K562 (cell line): ENCODE data around the gene VASH1. TPM values are rescaled to one million over a fixed set of nuclear protein-coding genes. Genes with fewer than 3 reads are reported as not detected.

ENCODE experiments used
- ATAC-seq: fragments of 200-7000 bp; cut with Tn5 transposase; 3 replicates; pipeline ENCODE4 v1.9.1; 2020; ENCODE audit warnings: moderate library complexity
- BruUV-seq: library from RNA; stranded (reverse); fragments of 400-500 nt; replicated peaks from 2 replicates; lab custom pipeline; 2021; lab: Mats Ljungman, UMichigan
- CTCF ChIA-PET: fragments of 300-600 bp; formaldehyde crosslinking; extraction: SDS; loops from one replicate; lab custom pipeline; 2021; ENCODE audit warnings: low intra/inter-chr PET ratio; lab: Yijun Ruan, JAX
- POLR2A ChIA-PET: fragments of 300-600, 350-650 bp; sonication (Branson Sonifier 250); formaldehyde crosslinking; extraction: SDS; loops from one replicate; lab custom pipeline; 2021; ENCODE audit warnings: antibody characterized with exemption, inconsistent platforms; lab: Yijun Ruan, JAX
- DNase-seq, 4 experiments: peaks; one replicate each; pipeline versions ENCODE4 v3.0.0 to v3.0.0-alpha.2; 2011 to 2018; ENCODE audit warnings: low spot score in 3 of 4, mixed read lengths in 3 of 4; ENCODE audit errors: extremely low read depth in 1 of 4
- FAIRE-seq: peaks from 2 replicates; lab custom pipeline; 2011; peaks lifted over from hg19 to GRCh38; lab: Jason Lieb, UNC
- H2AFZ ChIP-seq: 2 replicates; pipeline ENCODE4 v1.6.0; 2011; ENCODE audit warnings: low read depth, low read length, control low read depth, inconsistent platforms
- H3K27ac ChIP-seq: fragments of 200-600 bp; 3 replicates; pipeline ENCODE4 v1.8.0; 2011; ENCODE audit warnings: low read depth, mild to moderate bottlenecking, control low read depth, inconsistent platforms, low read length, moderate library complexity, mixed read lengths; ENCODE audit errors: extremely low read depth
- H3K27me3 ChIP-seq, 2 experiments: fragments of 300-600 bp in 1 of 2; 2 replicates in 1 of 2; 3 replicates in 1 of 2; pipeline versions ENCODE4 v1.6.0 to v1.8.0; 2011; ENCODE audit warnings: inconsistent platforms in 2 of 2, low read length in 2 of 2, mild to moderate bottlenecking in 1 of 2, mixed read lengths in 1 of 2, moderate library complexity in 1 of 2; ENCODE audit not compliant: control insufficient read depth in 2 of 2, insufficient read depth in 2 of 2
- H3K36me3 ChIP-seq: fragments of 300-600 bp; 3 replicates; pipeline ENCODE4 v1.8.0; 2011; ENCODE audit warnings: mild to moderate bottlenecking, low read length, inconsistent platforms; ENCODE audit not compliant: control insufficient read depth, insufficient read depth
- H3K4me1 ChIP-seq, 2 experiments: fragments of 200-600 bp in 1 of 2; replicated peaks in 1 of 2; 2 replicates in 1 of 2; 3 replicates in 1 of 2; pipeline versions ENCODE4 v1.5.1 to v1.8.0; 2011; ENCODE audit warnings: inconsistent platforms in 2 of 2, low read length in 2 of 2, mild to moderate bottlenecking in 1 of 2, mixed read lengths in 1 of 2, moderate library complexity in 1 of 2; ENCODE audit not compliant: control insufficient read depth in 2 of 2, insufficient read depth in 2 of 2
- H3K4me2 ChIP-seq: 2 replicates; pipeline ENCODE4 v1.6.1; 2011; ENCODE audit warnings: low read length, control low read depth, inconsistent platforms, mixed read lengths; ENCODE audit not compliant: insufficient read depth
- H3K4me3 ChIP-seq: fragments of 200-600 bp; sonication (generic), shearing (Covaris generic); 2 replicates; pipeline ENCODE4 v1.5.1; 2016; ENCODE audit warnings: control low read depth, inconsistent platforms
- H3K79me2 ChIP-seq: fragments of 200-600 bp; 3 replicates; pipeline ENCODE4 v1.8.0; 2011; ENCODE audit warnings: low read length, inconsistent platforms; ENCODE audit not compliant: control insufficient read depth, insufficient read depth
- H3K9ac ChIP-seq, 2 experiments: 2 replicates each; pipeline versions ENCODE4 v1.6.0 to v1.6.1; 2011; ENCODE audit warnings: low read depth in 2 of 2, low read length in 2 of 2, control low read depth in 1 of 2, inconsistent platforms in 1 of 2, mild to moderate bottlenecking in 1 of 2, mixed read lengths in 1 of 2; ENCODE audit not compliant: insufficient read depth in 1 of 2
- H3K9me1 ChIP-seq: one replicate; pipeline ENCODE4 v1.6.0; 2011; ENCODE audit warnings: inconsistent platforms, mild to moderate bottlenecking, low read length, moderate library complexity; ENCODE audit not compliant: control insufficient read depth, insufficient read depth
- H3K9me3 ChIP-seq: replicated peaks from 2 replicates; pipeline ENCODE4 v1.5.1; 2011; ENCODE audit warnings: low read depth, low read length, inconsistent platforms; ENCODE audit not compliant: control insufficient read depth, insufficient read depth
- H4K20me1 ChIP-seq: replicated peaks from 2 replicates; pipeline ENCODE4 v1.6.1; 2011; ENCODE audit warnings: low read length, inconsistent platforms, mixed read lengths; ENCODE audit not compliant: control insufficient read depth, insufficient read depth
- CREM ChIP-seq: IDR thresholded peaks from 2 replicates; pipeline ENCODE4 v1.6.1; 2014; ENCODE audit warnings: antibody characterized with exemption, low read depth
- EGR1 ChIP-seq: fragments of 450-650 bp; conservative IDR thresholded peaks from 2 replicates; pipeline ENCODE4 v1.6.1; 2017; ENCODE audit warnings: mild to moderate bottlenecking
- ETV1 ChIP-seq: fragments of 450-650 bp; conservative IDR thresholded peaks from 2 replicates; pipeline ENCODE4 v1.6.1; 2016; ENCODE audit warnings: missing genetic modification characterization, control low read depth, low read depth, missing compliant biosample characterization
- PURB ChIP-seq: sonication (generic); formaldehyde crosslinking; IDR thresholded peaks from 2 replicates; pipeline ENCODE4 v1.9.0; 2021; ENCODE audit warnings: low read depth, mild to moderate bottlenecking, missing genetic modification reagents
- SMARCA5 ChIP-seq: fragments of 450-650 bp; IDR thresholded peaks from 2 replicates; pipeline ENCODE4 v1.6.1; 2016
- SP2 ChIP-seq: IDR thresholded peaks from 2 replicates; pipeline ENCODE4 v1.6.1; 2011; ENCODE audit warnings: mild to moderate bottlenecking, low read depth, low read length, moderate library complexity; ENCODE audit not compliant: poor library complexity, severe bottlenecking; ENCODE audit errors: extremely low read depth
- VEZF1 ChIP-seq: fragments of 200-800 bp; sonication (Bioruptor generic); IDR thresholded peaks from 2 replicates; pipeline ENCODE4 v1.6.1; 2017; ENCODE audit warnings: missing genetic modification characterization, missing compliant biosample characterization
- ZBTB7A ChIP-seq: IDR thresholded peaks from 2 replicates; pipeline ENCODE4 v1.6.1; 2011; ENCODE audit warnings: low read depth, mild to moderate bottlenecking, low read length, moderate library complexity, borderline replicate concordance; ENCODE audit not compliant: control insufficient read depth
- ZNF318 ChIP-seq, 2 experiments: fragments of 450-650 bp; IDR thresholded peaks; 2 replicates each; pipeline ENCODE4 v1.6.1; 2016; ENCODE audit warnings: mild to moderate bottlenecking in 2 of 2, borderline replicate concordance in 1 of 2, low read depth in 1 of 2, moderate library complexity in 1 of 2
- ZNF79 ChIP-seq: fragments of 250-450 bp; sonication (Bioruptor Pico); IDR thresholded peaks from 2 replicates; pipeline ENCODE4 v1.4.0; 2020; ENCODE audit warnings: low read depth, mild to moderate bottlenecking, moderate library complexity
- WGBS: fragments of 100-300 bp; shearing (Covaris generic); methylation state at CpG from one replicate; pipeline ENCODE4 v1.1.6; 2016; ENCODE audit warnings: low coverage, mixed read lengths; ENCODE audit not compliant: insufficient coverage; ENCODE audit errors: missing lambda C conversion rate; 5-methylcytosine and 5-hydroxymethylcytosine counted together
- in situ Hi-C: fragments of 300-500 bp; cut with MboI; formaldehyde crosslinking; loops from 4 replicates; pipeline ENCODE4 v1.15.0; 2018; ENCODE audit warnings: inconsistent platforms, mixed read lengths
- intact Hi-C: fragments of 100-400 bp; cut with micrococcal nuclease; formaldehyde crosslinking; loops from 2 replicates; pipeline ENCODE4 v1.14.2; 2022
- polyA plus RNA-seq, 8 experiments: library from polyadenylated mRNA; depleted of rRNA in 4 of 8; stranded (reverse) in 5 of 8; unstranded in 3 of 8; fragments of >200 nt; fragmentation: Nextera tagmentation in 2 of 8; fragmentation: Illumina TruSeq in 1 of 8; extraction: Ambion mirVana in 2 of 8; extraction: Trizol in 1 of 8; gene quantifications; 2 replicates each; pipeline versions ENCODE4 v1.2.1 to v1.2.3, GENCODE V29; 2011 to 2014; ENCODE audit warnings: inconsistent platforms in 1 of 8, missing spikeins in 1 of 8
- total RNA-seq, 7 experiments: library from RNA; depleted of rRNA in 6 of 7; stranded (reverse); fragments of >200 nt in 6 of 7; fragmentation: Illumina TruSeq in 2 of 7; extraction: Trizol in 2 of 7; gene quantifications; 2 replicates each; pipeline versions ENCODE4 v1.2.1 to v1.2.3, GENCODE V29; 2011 to 2021; ENCODE audit warnings: low replicate concordance in 1 of 7

The VASH1 gene
- total and polyA plus RNA-seq, 9 of the 15 experiments (the other 6 are each of a cell fraction or from before 2014, with no cell fraction given), result 0.01 to 0.43 (median 0.13) TPM; not detected in 1

GRCh38 chr14:76772300-76773187 is 11.3 kb downstream of the VASH1 start:
- H4K20me1 ChIP-seq, result no peaks in the 10 kb centered on the region
- H3K27ac ChIP-seq, result peak overlapping the region; percentile 68; the same call in 2 of the 3 replicates
- DNase-seq, result peak; percentile 65 to 79 (median 78)
- ChIA-PET POLR2A (interaction anchor here (0.7 to 1.1 kb wide), 2 partner anchors 9 to 88 kb away, joined by 3 to 5 read pairs; no protein-coding TSS in a partner anchor), CTCF (no interaction called here)
- peak overlapping the region; percentile 44 to 47; a peak in 3 of 4 replicates for H3K9ac ChIP-seq
- H3K27me3 ChIP-seq, result no peaks in the 10 kb centered on the region
- WGBS, result 9% methylated on average over 10 of the region's 13 CpGs
- no peak overlapping the region; the same call in 1 of the 2 replicates for H3K4me3 ChIP-seq
- no TSS peak for BruUV-seq
- H3K9me3 ChIP-seq, result no peaks in the 10 kb centered on the region
- intact Hi-C loops (no loop called here), in situ Hi-C loops (no loop called here)
- H3K4me2 ChIP-seq, result peak overlapping the region; percentile 65
- peaks cover 40 to 62% of the 10 kb centered on the region in 2 experiments for H3K4me1 ChIP-seq
- peaks cover 4% of the 10 kb centered on the region for H3K9me1 ChIP-seq
- no peaks in the 10 kb centered on the region for H3K79me2 ChIP-seq
- no peaks in the 10 kb centered on the region for H3K36me3 ChIP-seq
- peak overlapping the region; percentile 92 for H2AFZ ChIP-seq
- ATAC-seq, result peak; percentile 59
- peak; percentile 85 for FAIRE-seq
- TF ChIP-seq SP2 (no peak), CREM (peak; percentile 24; the same call in 1 of the 2 replicates), ZNF79 (CRISPR knock-in tag) (no peak), EGR1 (peak; percentile 96), ZNF318 (IDR thresholded peaks at IDR 0.05; ENCODE audit: borderline replicate concordance in 1 of 2, low read depth in 1 of 2) (no peak), PURB (CRISPR knock-in tag) (no peak), ZBTB7A (peak; percentile 10; the same call in 1 of the 2 replicates), ETV1 (tag) (0 out of 2 replicates have a peak, but pooled peaks have one; percentile 10), SMARCA5 (no peak), VEZF1 (CRISPR knock-in tag) (peak; percentile 39; the same call in 1 of the 2 replicates)
